GM19438 (cell line): Measurements from ENCODE around the gene WFIKKN2.
"Not testable (repeated sequence)": the region's sequence is repeated elsewhere in the genome, so short reads cannot be mapped to it uniquely, and the experiment has no call there.

ENCODE experiments used
- ATAC-seq: cut with Tn5 transposase; IDR thresholded peaks from one replicate; pipeline ENCODE4 v1.9.1; 2021; ENCODE audit warnings: low read depth; ENCODE audit not compliant: unreplicated experiment

The WFIKKN2 gene, protein sequence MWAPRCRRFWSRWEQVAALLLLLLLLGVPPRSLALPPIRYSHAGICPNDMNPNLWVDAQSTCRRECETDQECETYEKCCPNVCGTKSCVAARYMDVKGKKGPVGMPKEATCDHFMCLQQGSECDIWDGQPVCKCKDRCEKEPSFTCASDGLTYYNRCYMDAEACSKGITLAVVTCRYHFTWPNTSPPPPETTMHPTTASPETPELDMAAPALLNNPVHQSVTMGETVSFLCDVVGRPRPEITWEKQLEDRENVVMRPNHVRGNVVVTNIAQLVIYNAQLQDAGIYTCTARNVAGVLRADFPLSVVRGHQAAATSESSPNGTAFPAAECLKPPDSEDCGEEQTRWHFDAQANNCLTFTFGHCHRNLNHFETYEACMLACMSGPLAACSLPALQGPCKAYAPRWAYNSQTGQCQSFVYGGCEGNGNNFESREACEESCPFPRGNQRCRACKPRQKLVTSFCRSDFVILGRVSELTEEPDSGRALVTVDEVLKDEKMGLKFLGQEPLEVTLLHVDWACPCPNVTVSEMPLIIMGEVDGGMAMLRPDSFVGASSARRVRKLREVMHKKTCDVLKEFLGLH

DNA sequence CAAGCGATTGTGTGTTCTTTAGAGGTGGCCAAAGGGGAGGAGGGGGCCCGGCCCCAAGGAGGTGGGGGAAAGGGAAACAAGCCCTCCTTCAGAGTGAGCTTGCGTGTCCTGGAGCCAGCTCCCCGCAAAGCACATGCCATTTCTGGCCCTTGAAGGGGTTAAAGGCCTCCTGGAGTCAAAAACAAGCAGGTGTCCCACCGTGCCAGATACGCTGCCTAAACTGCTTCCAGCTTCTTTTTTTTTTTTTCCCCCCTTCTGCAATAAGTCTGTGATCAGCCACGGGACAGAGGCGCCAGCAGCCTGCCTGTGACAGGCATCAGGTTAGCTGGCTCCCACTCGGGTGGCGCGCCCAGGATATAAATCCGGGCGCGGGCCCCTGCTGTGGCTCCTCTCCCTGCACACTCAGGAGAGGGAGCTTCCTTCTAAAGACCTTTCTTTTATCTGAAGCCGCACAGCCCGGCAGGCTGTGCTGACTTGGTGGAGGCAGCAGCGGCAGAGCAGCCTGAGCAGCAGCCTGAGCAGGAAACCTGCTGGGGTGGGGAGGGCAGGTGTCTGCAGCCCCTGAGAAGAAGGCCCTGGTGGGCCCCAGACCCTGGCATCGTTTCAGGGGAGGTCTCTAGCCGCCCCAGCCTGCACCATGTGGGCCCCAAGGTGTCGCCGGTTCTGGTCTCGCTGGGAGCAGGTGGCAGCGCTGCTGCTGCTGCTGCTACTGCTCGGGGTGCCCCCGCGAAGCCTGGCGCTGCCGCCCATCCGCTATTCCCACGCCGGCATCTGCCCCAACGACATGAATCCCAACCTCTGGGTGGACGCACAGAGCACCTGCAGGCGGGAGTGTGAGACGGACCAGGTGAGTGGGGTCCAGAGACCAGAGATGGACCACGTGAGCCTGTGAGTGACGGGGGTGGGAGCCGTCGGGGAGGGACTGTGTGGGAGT is at the start of gene WFIKKN2:
Gene WFIKKN2, plus strand, starts transcription at position 286 of the 934 bp plus-strand sequence. Its CDS starts 352 bp downstream, at position 638.
- no peak for ATAC-seq

DNA sequence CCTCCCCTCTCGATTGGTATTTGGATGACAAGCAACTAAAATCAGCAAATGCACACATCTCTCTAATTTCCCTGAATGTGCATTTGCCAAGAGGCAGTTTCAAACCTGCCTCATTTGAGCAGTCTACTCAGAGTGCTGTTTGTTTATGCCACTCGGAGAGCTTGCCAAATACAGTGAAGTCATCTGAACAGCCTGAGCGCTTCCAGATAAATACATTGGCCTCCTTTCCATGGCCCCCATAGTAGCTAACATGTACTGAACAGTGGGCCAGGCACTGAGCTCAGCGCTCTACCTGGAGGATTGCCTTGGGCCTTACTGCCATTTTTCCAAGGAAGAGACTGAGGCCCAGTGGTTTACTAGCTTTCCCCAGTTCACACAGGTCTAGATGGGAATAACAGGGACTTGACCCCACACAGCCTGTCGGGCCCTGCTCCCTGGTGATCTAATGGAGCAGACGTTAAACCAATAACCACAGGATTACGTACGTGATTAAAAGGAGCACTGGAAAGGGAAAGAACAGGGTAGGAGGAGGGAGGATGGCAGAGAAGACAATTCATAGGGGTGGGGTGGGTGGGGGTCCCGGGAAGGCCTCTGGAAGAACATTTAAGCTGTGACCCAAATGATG is 49.3 kb upstream of the WFIKKN2 start:
- ATAC-seq: no peak

DNA sequence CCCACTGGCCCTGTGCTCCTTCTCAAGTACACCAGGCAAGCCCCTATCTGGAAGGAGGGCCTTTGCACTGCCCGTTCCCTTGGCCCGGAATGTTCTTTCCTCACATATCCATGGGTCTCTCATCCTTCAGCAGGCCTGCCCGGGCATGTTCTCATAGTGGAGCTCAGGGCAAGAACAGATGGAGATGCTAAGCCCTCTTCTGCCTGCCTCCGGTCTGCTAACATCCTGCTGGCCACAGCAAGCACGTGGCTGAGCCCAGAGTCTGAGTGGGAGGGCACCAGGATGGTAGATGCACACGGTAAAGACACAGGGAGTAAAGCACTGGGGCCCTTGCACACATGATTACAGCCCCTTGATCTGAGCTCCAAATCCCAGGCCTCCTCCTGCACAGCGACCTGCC is 48.3 kb upstream of the WFIKKN2 start:
- ATAC-seq: no peak

DNA sequence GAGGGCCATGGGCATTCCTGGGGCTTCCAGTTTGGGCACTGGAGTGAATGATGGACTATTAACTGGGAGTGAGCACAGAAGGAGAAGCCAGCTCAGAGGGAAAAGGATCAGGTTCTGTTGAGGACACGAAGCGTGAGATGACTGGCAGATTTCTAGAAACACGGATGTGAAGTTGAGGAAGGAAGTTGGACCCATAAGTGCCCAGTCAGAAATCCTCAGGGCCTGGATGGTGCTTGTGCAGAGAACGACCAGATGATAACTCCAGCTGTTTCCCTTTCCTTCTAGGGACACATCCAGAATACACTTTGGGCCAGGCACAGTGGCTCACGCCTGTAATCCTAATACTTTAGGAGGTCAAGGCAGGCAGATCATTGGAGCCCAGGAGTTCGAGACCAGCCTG is 44.8 kb upstream of the WFIKKN2 start:
- ATAC-seq: no peak

DNA sequence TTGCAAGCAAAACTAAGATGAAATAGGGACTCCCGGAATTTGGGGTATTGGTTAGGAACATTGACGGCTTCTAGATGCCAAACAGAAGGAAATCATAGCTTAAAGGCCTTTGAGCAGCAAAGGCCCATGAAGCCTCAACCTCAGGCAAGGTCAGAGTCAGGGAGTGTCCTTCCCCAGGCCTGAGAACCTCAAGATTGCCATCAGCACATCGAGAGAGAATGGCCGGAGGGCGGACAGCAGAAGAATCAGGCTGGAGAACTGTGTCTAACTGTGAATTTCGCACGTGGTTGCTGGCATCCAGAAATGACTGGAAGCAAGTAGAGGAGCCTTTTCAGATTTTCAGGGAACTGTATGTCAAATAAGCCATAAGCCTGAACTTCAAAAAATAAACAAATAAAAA is 43.3 kb upstream of the WFIKKN2 start:
- no peak for ATAC-seq

DNA sequence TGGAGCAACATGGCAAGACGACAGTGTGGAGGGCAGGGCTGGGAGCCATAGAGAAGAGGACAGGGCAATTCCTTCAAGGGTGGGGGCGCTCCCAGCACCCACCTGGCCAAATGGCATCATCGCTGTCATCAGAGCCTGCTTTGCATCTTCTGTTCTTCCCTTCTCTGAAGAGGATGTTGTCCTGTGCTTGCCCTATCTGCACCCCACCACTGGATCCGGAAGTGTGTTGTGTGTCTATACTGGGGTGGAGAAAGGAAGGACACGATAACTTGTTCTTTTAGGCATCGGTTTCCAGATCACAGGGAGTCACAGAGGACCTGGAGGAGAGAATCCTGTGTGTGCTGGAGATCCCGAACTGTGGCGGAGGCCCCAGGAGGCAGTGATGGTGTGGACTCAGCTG is 42.4 kb upstream of the WFIKKN2 start:
- no peak for ATAC-seq

DNA sequence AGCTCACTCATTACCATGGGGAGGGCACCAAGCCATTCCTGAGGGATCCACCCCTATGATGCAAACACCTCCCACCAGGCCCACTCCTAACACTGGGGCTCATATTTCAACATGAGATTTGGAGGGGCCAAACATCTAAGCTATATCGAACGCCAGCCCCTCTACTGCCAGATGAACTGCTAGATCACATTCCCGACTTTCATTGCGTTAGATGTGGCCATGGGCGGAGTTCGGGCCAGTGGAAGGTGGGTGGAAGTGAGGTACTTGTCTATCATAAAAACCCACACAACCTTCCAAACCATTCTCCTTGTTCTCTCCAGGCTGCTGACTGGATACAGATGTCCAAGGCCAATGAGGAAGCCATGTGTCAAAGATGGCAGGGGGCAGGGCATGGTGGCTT is 41.0 kb upstream of the WFIKKN2 start:
- ATAC-seq: no peak

DNA sequence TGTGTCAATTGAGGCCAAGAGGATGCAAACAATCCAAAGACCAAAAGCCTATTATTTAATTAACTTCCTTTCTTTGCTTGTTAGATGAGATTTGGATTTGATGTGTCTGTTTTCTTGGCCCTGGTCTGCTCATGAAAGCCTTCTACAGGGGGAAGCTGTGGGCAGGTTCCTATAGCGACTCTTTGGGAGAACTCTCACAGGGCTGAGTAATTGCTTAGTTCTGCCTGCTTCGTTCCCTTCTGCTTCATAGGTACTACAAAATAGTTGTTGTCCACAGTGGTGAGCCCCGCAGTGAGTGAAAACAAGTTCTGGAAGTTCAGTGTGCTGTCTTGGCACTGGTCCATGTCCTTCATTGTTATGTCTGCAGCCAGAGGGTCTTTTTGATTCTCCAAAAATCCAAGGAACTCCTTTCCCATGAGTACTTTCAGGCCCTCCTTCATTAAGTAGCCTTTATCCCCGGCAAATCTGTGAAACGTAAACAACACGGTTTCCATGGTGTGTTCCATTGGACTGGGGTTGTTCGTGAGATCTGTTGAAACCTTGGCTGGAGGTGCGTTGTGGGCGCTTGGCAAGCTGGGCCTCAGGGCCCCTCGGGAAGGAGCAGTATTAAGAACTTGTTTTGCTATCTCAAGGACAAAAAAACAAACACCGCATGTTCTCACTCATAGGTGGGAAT is 38.1 kb upstream of the WFIKKN2 start:
- ATAC-seq: no peak

DNA sequence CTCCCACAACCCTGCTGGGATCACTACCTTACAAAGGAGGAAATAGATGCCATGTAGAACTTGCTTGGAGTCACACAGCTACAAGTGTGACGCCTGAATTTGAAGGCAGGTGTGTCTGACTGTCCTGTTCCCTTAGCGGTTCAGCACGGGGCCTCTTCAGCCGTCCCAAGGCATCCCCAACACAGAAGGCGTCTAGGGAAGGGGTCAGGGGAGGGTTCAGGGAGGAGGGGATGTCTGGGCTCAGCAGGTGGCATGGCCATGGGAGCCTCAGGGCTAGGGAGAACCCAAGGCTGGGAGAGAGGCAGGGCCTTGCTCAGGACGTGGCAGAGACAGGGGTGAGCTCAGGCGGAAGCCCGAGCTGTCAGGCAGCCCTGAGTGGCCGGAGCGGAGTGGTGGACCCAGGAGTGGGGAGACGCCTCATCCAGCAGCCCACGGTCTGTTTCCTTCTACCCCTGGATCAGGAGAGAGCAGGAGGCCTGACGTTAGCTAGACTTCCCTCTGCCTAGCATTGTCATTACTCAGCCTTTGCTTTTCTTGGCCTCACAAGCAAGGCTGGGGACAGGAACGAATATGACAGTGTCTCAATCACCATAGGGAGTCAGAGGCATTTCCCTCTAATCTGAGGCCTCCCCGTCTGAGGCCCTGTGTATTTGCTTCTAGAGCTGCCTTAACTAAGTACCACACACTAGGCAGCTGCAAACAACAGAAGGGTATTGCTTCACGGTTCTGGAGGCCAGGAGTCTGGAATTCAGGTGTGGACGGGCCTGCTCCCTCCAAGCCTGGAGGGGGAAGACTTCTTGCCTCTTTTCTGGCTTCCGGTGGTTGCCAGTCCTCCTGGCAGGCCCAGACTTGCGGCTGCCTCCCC is 36.7 kb upstream of the WFIKKN2 start:
- no peak for ATAC-seq

DNA sequence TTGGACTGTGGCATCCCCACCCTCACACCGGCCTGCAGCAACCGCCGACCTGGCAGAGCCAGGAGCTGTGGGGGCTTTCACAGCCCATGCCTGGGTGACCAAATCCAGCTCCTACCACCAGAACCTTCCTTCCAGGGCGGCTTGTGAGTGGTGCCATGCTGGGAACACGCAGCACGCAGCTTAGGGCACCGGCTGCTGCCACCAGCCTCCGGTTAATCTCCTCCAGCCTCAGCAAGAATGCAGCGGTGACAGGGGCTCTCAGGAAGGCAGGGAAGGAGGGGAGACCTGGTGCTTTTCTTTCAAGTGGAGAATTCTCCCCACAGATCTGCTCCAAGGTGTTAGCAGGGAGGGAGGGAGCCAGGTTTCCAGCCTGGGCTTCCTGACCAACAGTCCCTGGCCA is 35.8 kb upstream of the WFIKKN2 start:
- ATAC-seq: no peak

DNA sequence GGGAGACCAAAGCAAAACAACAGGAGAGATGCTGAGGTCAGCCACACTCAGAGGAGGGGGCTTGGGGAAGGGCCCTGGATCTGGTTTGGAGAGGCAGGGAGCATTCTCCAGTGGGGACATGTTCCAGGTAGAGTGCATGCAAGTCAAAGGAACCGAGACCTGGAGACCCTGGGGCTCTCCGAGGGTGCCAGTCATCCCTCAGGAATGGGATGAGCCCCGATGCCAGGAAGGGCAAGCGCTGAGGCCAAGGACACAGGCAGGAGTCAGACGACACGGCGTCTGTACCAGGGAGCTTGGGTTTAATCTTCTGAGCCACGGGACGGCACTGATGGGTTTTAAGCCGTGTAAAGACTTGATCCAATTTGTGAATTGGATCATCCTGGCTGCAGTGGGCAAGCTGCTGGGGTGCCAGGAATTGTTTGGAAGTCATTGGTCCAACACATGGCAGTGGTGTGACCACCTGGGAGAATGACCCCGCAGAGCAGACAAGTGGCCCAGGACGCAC is 35.1 kb upstream of the WFIKKN2 start:
- no peak for ATAC-seq

DNA sequence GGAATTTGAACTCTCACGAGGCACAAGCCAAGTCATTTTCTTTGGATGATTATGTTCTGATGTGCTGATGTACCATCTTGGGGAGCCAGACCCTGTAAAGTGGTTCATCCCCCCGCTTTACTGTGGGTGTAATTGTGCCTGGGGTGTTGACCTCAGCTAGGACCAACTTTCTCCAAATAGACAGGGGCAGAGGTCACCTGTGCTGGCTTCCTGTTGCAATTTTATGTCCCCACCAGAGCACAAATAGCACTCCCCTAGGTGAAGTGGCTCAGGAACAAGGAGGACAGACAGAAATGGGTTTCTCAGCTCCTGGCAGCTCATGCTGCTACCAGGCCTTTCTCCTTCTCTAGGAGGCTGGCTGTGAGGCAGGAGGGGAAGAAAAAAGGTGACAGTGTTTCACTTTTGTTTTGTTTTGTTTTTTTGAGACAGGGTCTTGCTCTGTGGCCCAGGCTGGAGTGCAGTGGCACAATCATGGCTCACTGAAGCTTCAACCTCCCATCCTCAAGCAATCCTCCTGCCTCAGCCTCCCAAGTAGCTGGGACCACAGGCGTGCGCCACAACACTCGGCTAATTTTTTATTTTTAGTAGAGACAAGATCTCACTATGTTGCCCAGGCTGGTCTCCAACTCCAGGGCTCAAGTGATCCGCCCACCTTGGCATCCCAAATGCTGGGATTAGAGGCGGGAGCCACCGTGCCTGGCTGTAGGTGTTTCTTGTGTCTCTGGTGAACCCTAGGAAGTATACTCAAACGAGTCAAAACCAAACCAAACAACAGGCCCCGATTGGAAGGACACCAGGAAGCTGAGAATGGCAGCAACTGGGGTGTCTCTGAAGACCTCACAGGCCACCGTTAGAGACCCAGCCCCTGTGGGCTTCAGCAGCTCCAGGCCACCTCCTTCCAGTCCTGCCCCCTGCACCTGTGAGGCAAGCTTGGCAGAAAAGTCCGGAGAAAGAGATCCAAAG is 32.5 kb upstream of the WFIKKN2 start:
- no peak for ATAC-seq

DNA sequence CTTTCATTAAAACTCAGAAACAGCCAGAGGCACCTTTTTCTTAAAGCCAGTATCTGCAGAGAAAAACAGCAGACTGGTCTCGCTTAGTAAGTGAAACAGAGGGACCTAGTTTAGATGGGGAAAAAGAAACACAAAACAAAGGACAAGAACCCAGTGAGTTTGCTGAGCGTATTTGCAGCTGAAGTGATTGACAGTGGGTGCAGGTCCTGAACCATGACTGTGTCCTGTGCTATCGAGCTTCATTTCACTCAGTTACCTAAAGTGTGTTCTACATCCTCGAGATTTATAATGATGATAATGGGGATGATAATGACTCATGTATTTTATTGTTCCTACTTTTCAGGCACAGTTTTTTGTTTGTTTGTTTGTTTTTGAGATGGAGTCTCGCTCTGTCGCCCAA is 31.7 kb upstream of the WFIKKN2 start:
- ATAC-seq: no peak

DNA sequence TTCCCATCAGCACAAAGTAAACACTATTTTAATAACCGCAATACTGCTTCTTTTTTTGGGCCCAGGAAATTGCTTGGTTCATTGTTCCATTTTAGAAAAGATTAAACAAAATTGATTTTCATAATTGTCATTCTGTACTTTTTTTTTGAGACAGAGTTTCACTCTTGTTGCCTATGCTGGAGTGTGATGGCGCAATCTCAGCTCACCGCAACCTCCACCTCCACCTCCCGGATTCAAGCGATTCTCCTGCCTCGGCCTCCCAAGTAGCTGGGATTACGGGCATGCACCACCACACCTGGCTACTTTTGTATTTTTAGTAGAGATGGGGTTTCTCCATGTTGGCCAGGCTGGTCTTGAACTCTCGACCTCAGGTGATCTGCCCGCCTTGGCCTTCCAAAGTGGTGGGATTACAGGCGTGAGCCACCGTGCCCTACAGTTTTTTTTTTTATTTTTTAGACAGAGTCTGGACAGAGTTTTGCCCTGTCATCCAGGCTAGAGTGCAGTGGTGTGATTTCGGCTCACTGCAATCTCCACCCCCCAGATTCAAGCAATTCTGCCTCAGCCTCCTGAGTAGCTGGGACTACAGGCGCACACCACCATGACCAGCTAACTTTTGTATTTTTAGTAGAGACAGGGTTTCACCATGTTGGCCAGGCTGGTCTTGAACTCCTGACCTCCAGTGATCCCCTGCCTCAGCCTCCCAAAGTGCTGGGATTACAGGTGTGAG is 30.5 kb upstream of the WFIKKN2 start:
- not testable (repeated sequence) for ATAC-seq

DNA sequence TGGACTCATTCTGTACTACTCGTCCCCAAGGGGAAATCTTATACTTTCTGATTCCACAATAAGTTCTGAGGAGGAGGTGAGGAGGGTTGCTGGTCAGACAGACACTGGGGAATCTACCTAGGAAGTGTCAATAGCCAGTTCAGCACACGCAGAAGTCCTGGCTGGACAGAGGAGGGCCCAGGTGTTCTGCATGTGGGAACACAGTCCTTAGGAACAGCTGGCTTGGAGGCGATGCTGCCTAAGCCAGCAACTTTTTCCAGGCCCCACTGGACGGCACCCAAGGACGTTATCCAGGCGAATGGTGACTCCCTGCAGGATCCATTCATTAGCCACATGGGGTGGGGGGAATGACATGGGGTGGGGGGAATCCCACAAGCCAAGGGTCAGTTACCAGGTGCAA is 29.9 kb upstream of the WFIKKN2 start:
- no peak for ATAC-seq

DNA sequence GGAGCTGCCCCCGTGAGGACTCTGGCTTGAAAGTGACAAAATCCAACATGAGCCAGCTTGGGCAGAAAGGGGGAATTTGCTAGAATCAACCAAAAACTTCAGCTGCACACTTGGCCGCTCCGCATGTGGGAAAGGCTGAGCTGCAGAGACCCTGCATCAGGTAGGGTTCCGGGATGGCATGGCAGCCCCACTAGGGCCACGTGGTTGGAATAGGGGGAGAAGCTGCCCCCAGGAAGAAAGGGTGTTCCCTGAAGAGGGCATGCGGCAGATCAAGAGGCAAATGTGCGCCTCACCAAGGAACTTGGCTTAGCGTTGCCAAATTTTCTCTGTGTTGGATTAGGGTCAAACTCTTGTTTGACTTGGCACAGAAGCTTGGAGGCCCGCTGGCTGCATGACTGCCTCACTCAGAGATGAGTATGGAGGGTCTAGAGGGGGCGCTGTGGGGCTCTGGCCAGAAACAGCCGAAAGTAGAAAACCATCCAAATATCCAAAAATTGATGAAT is 29.2 kb upstream of the WFIKKN2 start:
- no peak for ATAC-seq

DNA sequence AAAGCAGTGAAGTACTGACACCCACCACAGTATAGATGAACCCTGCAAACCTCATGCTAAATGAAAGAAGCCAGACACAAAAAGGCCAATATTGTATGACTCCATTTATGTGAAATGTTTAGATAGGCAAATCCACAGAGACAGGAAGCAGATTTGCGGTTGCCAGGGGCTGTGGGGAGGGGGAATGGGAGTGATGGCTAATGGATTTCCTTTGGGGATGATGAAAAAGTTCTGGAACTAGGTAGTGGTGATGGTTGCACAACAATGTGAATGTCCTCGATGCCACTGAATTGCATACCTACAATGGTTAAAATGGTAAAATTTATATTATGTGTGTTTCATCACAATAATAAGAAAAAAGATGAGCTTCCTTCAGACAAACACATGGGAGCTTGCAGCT is 28.4 kb upstream of the WFIKKN2 start:
- no peak for ATAC-seq
